K562 (cell line): ENCODE data around the gene IFNA5. TPM values are rescaled to one million over a fixed set of nuclear protein-coding genes. Genes with fewer than 3 reads are reported as not detected.

Experiments
- ATAC-seq: fragments of 200-7000 bp; cut with Tn5 transposase; 3 replicates; pipeline ENCODE4 v1.9.1; 2020; ENCODE audit warnings: moderate library complexity
- BruUV-seq: library from RNA; stranded (reverse); fragments of 400-500 nt; replicated peaks from 2 replicates; lab custom pipeline; 2021; lab: Mats Ljungman, UMichigan
- CTCF ChIA-PET: fragments of 300-600 bp; formaldehyde crosslinking; extraction: SDS; loops from one replicate; lab custom pipeline; 2021; ENCODE audit warnings: low intra/inter-chr PET ratio; lab: Yijun Ruan, JAX
- POLR2A ChIA-PET: fragments of 300-600, 350-650 bp; sonication (Branson Sonifier 250); formaldehyde crosslinking; extraction: SDS; loops from one replicate; lab custom pipeline; 2021; ENCODE audit warnings: antibody characterized with exemption, inconsistent platforms; lab: Yijun Ruan, JAX
- DNase-seq, 4 experiments: peaks; one replicate each; pipeline versions ENCODE4 v3.0.0 to v3.0.0-alpha.2; 2011 to 2018; ENCODE audit warnings: low spot score in 3 of 4, mixed read lengths in 3 of 4; ENCODE audit errors: extremely low read depth in 1 of 4
- FAIRE-seq: peaks from 2 replicates; lab custom pipeline; 2011; peaks lifted over from hg19 to GRCh38; lab: Jason Lieb, UNC
- H2AFZ ChIP-seq: 2 replicates; pipeline ENCODE4 v1.6.0; 2011; ENCODE audit warnings: low read depth, low read length, control low read depth, inconsistent platforms
- H3K27ac ChIP-seq: fragments of 200-600 bp; 3 replicates; pipeline ENCODE4 v1.8.0; 2011; ENCODE audit warnings: low read depth, mild to moderate bottlenecking, control low read depth, inconsistent platforms, low read length, moderate library complexity, mixed read lengths; ENCODE audit errors: extremely low read depth
- H3K27me3 ChIP-seq, 2 experiments: fragments of 300-600 bp in 1 of 2; 2 replicates in 1 of 2; 3 replicates in 1 of 2; pipeline versions ENCODE4 v1.6.0 to v1.8.0; 2011; ENCODE audit warnings: inconsistent platforms in 2 of 2, low read length in 2 of 2, mild to moderate bottlenecking in 1 of 2, mixed read lengths in 1 of 2, moderate library complexity in 1 of 2; ENCODE audit not compliant: control insufficient read depth in 2 of 2, insufficient read depth in 2 of 2
- H3K36me3 ChIP-seq: fragments of 300-600 bp; 3 replicates; pipeline ENCODE4 v1.8.0; 2011; ENCODE audit warnings: mild to moderate bottlenecking, low read length, inconsistent platforms; ENCODE audit not compliant: control insufficient read depth, insufficient read depth
- H3K4me1 ChIP-seq, 2 experiments: fragments of 200-600 bp in 1 of 2; replicated peaks in 1 of 2; 2 replicates in 1 of 2; 3 replicates in 1 of 2; pipeline versions ENCODE4 v1.5.1 to v1.8.0; 2011; ENCODE audit warnings: inconsistent platforms in 2 of 2, low read length in 2 of 2, mild to moderate bottlenecking in 1 of 2, mixed read lengths in 1 of 2, moderate library complexity in 1 of 2; ENCODE audit not compliant: control insufficient read depth in 2 of 2, insufficient read depth in 2 of 2
- H3K4me2 ChIP-seq: 2 replicates; pipeline ENCODE4 v1.6.1; 2011; ENCODE audit warnings: low read length, control low read depth, inconsistent platforms, mixed read lengths; ENCODE audit not compliant: insufficient read depth
- H3K4me3 ChIP-seq: fragments of 200-600 bp; sonication (generic), shearing (Covaris generic); 2 replicates; pipeline ENCODE4 v1.5.1; 2016; ENCODE audit warnings: control low read depth, inconsistent platforms
- H3K79me2 ChIP-seq: fragments of 200-600 bp; 3 replicates; pipeline ENCODE4 v1.8.0; 2011; ENCODE audit warnings: low read length, inconsistent platforms; ENCODE audit not compliant: control insufficient read depth, insufficient read depth
- H3K9ac ChIP-seq, 2 experiments: 2 replicates each; pipeline versions ENCODE4 v1.6.0 to v1.6.1; 2011; ENCODE audit warnings: low read depth in 2 of 2, low read length in 2 of 2, control low read depth in 1 of 2, inconsistent platforms in 1 of 2, mild to moderate bottlenecking in 1 of 2, mixed read lengths in 1 of 2; ENCODE audit not compliant: insufficient read depth in 1 of 2
- H3K9me1 ChIP-seq: one replicate; pipeline ENCODE4 v1.6.0; 2011; ENCODE audit warnings: inconsistent platforms, mild to moderate bottlenecking, low read length, moderate library complexity; ENCODE audit not compliant: control insufficient read depth, insufficient read depth
- H3K9me3 ChIP-seq: replicated peaks from 2 replicates; pipeline ENCODE4 v1.5.1; 2011; ENCODE audit warnings: low read depth, low read length, inconsistent platforms; ENCODE audit not compliant: control insufficient read depth, insufficient read depth
- H4K20me1 ChIP-seq: replicated peaks from 2 replicates; pipeline ENCODE4 v1.6.1; 2011; ENCODE audit warnings: low read length, inconsistent platforms, mixed read lengths; ENCODE audit not compliant: control insufficient read depth, insufficient read depth
- FOXO4 ChIP-seq: fragments of 450-650 bp; formaldehyde crosslinking; IDR thresholded peaks from 2 replicates; pipeline ENCODE4 v1.4.0; 2020; ENCODE audit warnings: mild to moderate bottlenecking, moderate library complexity
- NR3C1 ChIP-seq: sonication (generic); formaldehyde crosslinking; IDR thresholded peaks from 2 replicates; pipeline ENCODE4 v1.8.1; 2022; ENCODE audit warnings: missing genetic modification reagents
- RNF219 ChIP-seq: fragments of 250-450 bp; sonication (Bioruptor Pico); IDR thresholded peaks from 2 replicates; pipeline ENCODE4 v1.5.0; 2022; ENCODE audit warnings: mild to moderate bottlenecking
- SIN3B ChIP-seq: fragments of 450-650 bp; IDR thresholded peaks from 2 replicates; pipeline ENCODE4 v1.6.1; 2017; ENCODE audit warnings: low read depth, mild to moderate bottlenecking, moderate library complexity
- SMARCA5 ChIP-seq: fragments of 450-650 bp; IDR thresholded peaks from 2 replicates; pipeline ENCODE4 v1.6.1; 2016
- STAT5B ChIP-seq: fragments of 250-450 bp; sonication (Bioruptor Pico); IDR thresholded peaks from 2 replicates; pipeline ENCODE4 v1.8.0; 2021; ENCODE audit warnings: mild to moderate bottlenecking, inconsistent platforms
- TAF1 ChIP-seq: IDR thresholded peaks from 2 replicates; pipeline ENCODE4 v1.6.1; 2011; ENCODE audit warnings: mild to moderate bottlenecking, low read length, moderate library complexity; ENCODE audit not compliant: insufficient read depth, control insufficient read depth, severe bottlenecking; ENCODE audit errors: extremely low read depth
- TAF7 ChIP-seq: fragments of 450-650 bp; IDR thresholded peaks from 2 replicates; pipeline ENCODE4 v1.6.1; 2016; ENCODE audit warnings: missing genetic modification characterization, missing compliant biosample characterization
- THAP7 ChIP-seq: fragments of 250-450 bp; sonication (Bioruptor Pico); IDR thresholded peaks from 2 replicates; pipeline ENCODE4 v1.5.0; 2021
- ZNF165 ChIP-seq: fragments of 250-450 bp; sonication (Bioruptor Pico); IDR thresholded peaks from 2 replicates; pipeline ENCODE4 v1.4.0; 2020; ENCODE audit warnings: borderline replicate concordance
- ZNF431 ChIP-seq: sonication (generic); formaldehyde crosslinking; IDR thresholded peaks from 2 replicates; pipeline ENCODE4 v1.8.0; 2022; ENCODE audit warnings: mild to moderate bottlenecking, missing genetic modification reagents
- ZNF436 ChIP-seq: fragments of 250-450, 450-650 bp; sonication (Bioruptor Pico); formaldehyde crosslinking; IDR thresholded peaks from 2 replicates; pipeline ENCODE4 v1.7.0; 2020; ENCODE audit warnings: mild to moderate bottlenecking
- WGBS: fragments of 100-300 bp; shearing (Covaris generic); methylation state at CpG from one replicate; pipeline ENCODE4 v1.1.6; 2016; ENCODE audit warnings: low coverage, mixed read lengths; ENCODE audit not compliant: insufficient coverage; ENCODE audit errors: missing lambda C conversion rate; 5-methylcytosine and 5-hydroxymethylcytosine counted together
- in situ Hi-C: fragments of 300-500 bp; cut with MboI; formaldehyde crosslinking; loops from 4 replicates; pipeline ENCODE4 v1.15.0; 2018; ENCODE audit warnings: inconsistent platforms, mixed read lengths
- intact Hi-C: fragments of 100-400 bp; cut with micrococcal nuclease; formaldehyde crosslinking; loops from 2 replicates; pipeline ENCODE4 v1.14.2; 2022
- polyA plus RNA-seq, 8 experiments: library from polyadenylated mRNA; depleted of rRNA in 4 of 8; stranded (reverse) in 5 of 8; unstranded in 3 of 8; fragments of >200 nt; fragmentation: Nextera tagmentation in 2 of 8; fragmentation: Illumina TruSeq in 1 of 8; extraction: Ambion mirVana in 2 of 8; extraction: Trizol in 1 of 8; gene quantifications; 2 replicates each; pipeline versions ENCODE4 v1.2.1 to v1.2.3, GENCODE V29; 2011 to 2014; ENCODE audit warnings: inconsistent platforms in 1 of 8, missing spikeins in 1 of 8
- total RNA-seq, 7 experiments: library from RNA; depleted of rRNA in 6 of 7; stranded (reverse); fragments of >200 nt in 6 of 7; fragmentation: Illumina TruSeq in 2 of 7; extraction: Trizol in 2 of 7; gene quantifications; 2 replicates each; pipeline versions ENCODE4 v1.2.1 to v1.2.3, GENCODE V29; 2011 to 2021; ENCODE audit warnings: low replicate concordance in 1 of 7

IFNA5 gene
- total and polyA plus RNA-seq, 9 of the 15 experiments (the other 6 are each of a cell fraction or from before 2014, with no cell fraction given): not detected

- no CpG with 5 or more reads among the region's 3 CpGs for WGBS
- Histone ChIP-seq H3K4me1 (no peaks in the 10 kb centered on the region), H3K9me3 (no peaks in the 10 kb centered on the region), H3K4me3 (no peak overlapping the region), H3K36me3 (no peaks in the 10 kb centered on the region), H3K79me2 (no peaks in the 10 kb centered on the region), H4K20me1 (no peaks in the 10 kb centered on the region), H3K9ac (no peak overlapping the region), H3K27ac (no peak overlapping the region), H3K4me2 (no peak overlapping the region), H3K27me3 (no peaks in the 10 kb centered on the region), H2AFZ (no peak overlapping the region), H3K9me1 (no peaks in the 10 kb centered on the region)
- DNase-seq (no peak), FAIRE-seq (no peak), ATAC-seq (no peak)
- BruUV-seq: no TSS peak
- in situ Hi-C loops: no loop called here
- intact Hi-C loops: no loop called here
- no peak for TF ChIP-seq FOXO4 (CRISPR knock-in tag)
- no peak for TF ChIP-seq TAF7 (tag)
- no peak for TF ChIP-seq THAP7 (CRISPR knock-in tag)
- no peak for TF ChIP-seq ZNF165
- TF ChIP-seq ZNF431 (CRISPR knock-in tag): no peak
- no peak for TF ChIP-seq RNF219 (CRISPR knock-in tag)
- TF ChIP-seq NR3C1 (CRISPR knock-in tag): no peak
- no peak for TF ChIP-seq SMARCA5
- no peak for TF ChIP-seq SIN3B
- TF ChIP-seq ZNF436 (CRISPR knock-in tag): no peak
- TF ChIP-seq TAF1: no peak
- no peak for TF ChIP-seq STAT5B (CRISPR knock-in tag)
- ChIA-PET CTCF (no interaction called here), POLR2A (no interaction called here)
Measured at GRCh38 chr9:21316860-21317259, 11.7 kb upstream of the IFNA5 start.
